Small intestine (tissue), 7 donors: ENCODE results near the gene GDAP2. TPM values are rescaled to one million over a fixed set of nuclear protein-coding genes. Genes with fewer than 3 reads are reported as not detected.
"Not testable (repeated sequence)": the region's sequence is repeated elsewhere in the genome, so short reads cannot be mapped to it uniquely, and the experiment has no call there.

Experiments
- DNase-seq, 2 donors: peaks; one replicate each; pipeline versions ENCODE4 v3.0.0 to v3.0.0-alpha.2; 2013
- FAIRE-seq: peaks from 2 replicates; lab custom pipeline; 2012; peaks lifted over from hg19 to GRCh38; lab: Jason Lieb, UNC
- H3K27ac ChIP-seq, 3 donors: one replicate each; pipeline ENCODE4 v1.5.1; 2013; ENCODE audit warnings: low read length in 2 of 3, mild to moderate bottlenecking in 2 of 3, control low read depth in 1 of 3, inconsistent platforms in 1 of 3, low read depth in 1 of 3, moderate library complexity in 1 of 3
- H3K27me3 ChIP-seq, 3 donors: one replicate each; pipeline ENCODE4 v1.6.1; 2013; ENCODE audit warnings: low read length in 3 of 3, inconsistent platforms in 1 of 3; ENCODE audit not compliant: control insufficient read depth in 3 of 3, insufficient read depth in 3 of 3
- H3K36me3 ChIP-seq, 3 donors: one replicate each; pipeline ENCODE4 v1.6.1; 2013; ENCODE audit warnings: low read length in 3 of 3, inconsistent platforms in 1 of 3, low read depth in 1 of 3, mild to moderate bottlenecking in 1 of 3, moderate library complexity in 1 of 3; ENCODE audit not compliant: control insufficient read depth in 3 of 3, insufficient read depth in 2 of 3
- H3K4me1 ChIP-seq, 3 donors: one replicate each; pipeline ENCODE4 v1.6.1; 2013; ENCODE audit warnings: low read length in 2 of 3, inconsistent platforms in 1 of 3, low read depth in 1 of 3, mild to moderate bottlenecking in 1 of 3, moderate library complexity in 1 of 3; ENCODE audit not compliant: control insufficient read depth in 3 of 3, insufficient read depth in 2 of 3
- H3K4me3 ChIP-seq, 3 donors: one replicate each; pipeline ENCODE4 v1.5.1; 2013; ENCODE audit warnings: low read length in 3 of 3, control low read depth in 1 of 3, inconsistent platforms in 1 of 3, low read depth in 1 of 3, mild to moderate bottlenecking in 1 of 3, moderate library complexity in 1 of 3
- H3K9me3 ChIP-seq, 2 donors: one replicate each; pipeline ENCODE4 v1.6.1; 2013; ENCODE audit warnings: low read depth in 1 of 2, low read length in 1 of 2; ENCODE audit not compliant: control insufficient read depth in 2 of 2, insufficient read depth in 1 of 2
- WGBS, 3 donors: extraction: QIAGEN DNeasy Blood & Tissue Kit; methylation state at CpG; one replicate each; pipeline ENCODE4 v1.1.7; 2013; 5-methylcytosine and 5-hydroxymethylcytosine counted together
- polyA plus RNA-seq, 4 donors: library from polyadenylated mRNA; stranded (reverse) in 3 of 4; unstranded in 1 of 4; fragments of 200-250 nt in 3 of 4; fragments of 120-200 nt in 1 of 4; gene quantifications; one replicate each; pipeline versions ENCODE4 v1.2.1 to v1.2.3, GENCODE V29; 2013
- donor health status: healthy with polysubstance abuse.
- donor health status: control.
- donor health status: control.
- donor health status: Bipolar disorder and iron deficiency.
- donor health status: healthy.

The GDAP2 gene
- polyA plus RNA-seq, 4 donors, result 4.6 to 16.8 (median 7.8) TPM

- FAIRE-seq, result no peak
- H3K27me3 ChIP-seq, result no peaks in the 10 kb centered on the region
- peaks cover 0 to 2% (median 1%) of the 10 kb centered on the region in 3 donors for H3K36me3 ChIP-seq
- H3K9me3 ChIP-seq, result peaks cover 0 to under 1% of the 10 kb centered on the region in 2 donors
- H3K4me1 ChIP-seq, result no peaks in the 10 kb centered on the region
- DNase-seq, result no peak
- 71 to 95% (median 89%) methylated on average over 2 of the region's 2 CpGs for WGBS, 3 donors
- H3K27ac ChIP-seq, result no peak overlapping the region
- no peak overlapping the region for H3K4me3 ChIP-seq
These were observed 68.4 kb downstream of the GDAP2 start for GRCh38 chr1:117860896-117861610.

- no peaks in the 10 kb centered on the region for H3K36me3 ChIP-seq
- DNase-seq (no peak), FAIRE-seq (no peak)
- H3K4me3 ChIP-seq, result no peak overlapping the region
- H3K9me3 ChIP-seq, result no peaks in the 10 kb centered on the region
- 95 to 96% (median 96%) methylated on average over 4 of the region's 4 CpGs for WGBS, 3 donors
- H3K4me1 ChIP-seq, result no peaks in the 10 kb centered on the region
- no peaks in the 10 kb centered on the region for H3K27me3 ChIP-seq
- H3K27ac ChIP-seq, result no peak overlapping the region
These were observed 69.5 kb downstream of the GDAP2 start for GRCh38 chr1:117859901-117860300.

GRCh38 chr1:117857418-117857817, 72.0 kb downstream of the GDAP2 start:
- no peak overlapping the region for H3K27ac ChIP-seq
- WGBS, 3 donors, result 41 to 56% (median 56%) methylated on average over 3 of the region's 3 CpGs
- H3K4me1 ChIP-seq, result no peaks in the 10 kb centered on the region
- no peaks in the 10 kb centered on the region for H3K9me3 ChIP-seq
- H3K36me3 ChIP-seq, result no peaks in the 10 kb centered on the region
- DNase-seq (peak; percentile 22 to 37), FAIRE-seq (no peak)
- H3K4me3 ChIP-seq, result no peak overlapping the region
- H3K27me3 ChIP-seq, result no peaks in the 10 kb centered on the region

GRCh38 chr1:117852853-117853553, 76.4 kb downstream of the GDAP2 start:
- Histone ChIP-seq H3K4me3 (no peak overlapping the region), H3K9me3 (no peaks in the 10 kb centered on the region), H3K4me1 (no peaks in the 10 kb centered on the region), H3K27ac (no peak overlapping the region), H3K27me3 (no peaks in the 10 kb centered on the region), H3K36me3 (no peaks in the 10 kb centered on the region)
- WGBS, 3 donors, result 75 to 96% (median 85%) methylated on average over 1 of the region's 1 CpG
- FAIRE-seq (no peak), DNase-seq (no peak)

- WGBS, 3 donors, result 25 to 61% (median 42%) methylated on average over 2 of the region's 2 CpGs
- H3K36me3 ChIP-seq, result no peaks in the 10 kb centered on the region
- no peaks in the 10 kb centered on the region for H3K4me1 ChIP-seq
- H3K4me3 ChIP-seq, result no peak overlapping the region
- no peaks in the 10 kb centered on the region for H3K27me3 ChIP-seq
- DNase-seq (peak in 1 of 2 donors; percentile 14), FAIRE-seq (no peak)
- H3K9me3 ChIP-seq, result no peaks in the 10 kb centered on the region
- no peak overlapping the region for H3K27ac ChIP-seq
These were observed 77.7 kb downstream of the GDAP2 start for GRCh38 chr1:117851687-117852086.

DNA sequence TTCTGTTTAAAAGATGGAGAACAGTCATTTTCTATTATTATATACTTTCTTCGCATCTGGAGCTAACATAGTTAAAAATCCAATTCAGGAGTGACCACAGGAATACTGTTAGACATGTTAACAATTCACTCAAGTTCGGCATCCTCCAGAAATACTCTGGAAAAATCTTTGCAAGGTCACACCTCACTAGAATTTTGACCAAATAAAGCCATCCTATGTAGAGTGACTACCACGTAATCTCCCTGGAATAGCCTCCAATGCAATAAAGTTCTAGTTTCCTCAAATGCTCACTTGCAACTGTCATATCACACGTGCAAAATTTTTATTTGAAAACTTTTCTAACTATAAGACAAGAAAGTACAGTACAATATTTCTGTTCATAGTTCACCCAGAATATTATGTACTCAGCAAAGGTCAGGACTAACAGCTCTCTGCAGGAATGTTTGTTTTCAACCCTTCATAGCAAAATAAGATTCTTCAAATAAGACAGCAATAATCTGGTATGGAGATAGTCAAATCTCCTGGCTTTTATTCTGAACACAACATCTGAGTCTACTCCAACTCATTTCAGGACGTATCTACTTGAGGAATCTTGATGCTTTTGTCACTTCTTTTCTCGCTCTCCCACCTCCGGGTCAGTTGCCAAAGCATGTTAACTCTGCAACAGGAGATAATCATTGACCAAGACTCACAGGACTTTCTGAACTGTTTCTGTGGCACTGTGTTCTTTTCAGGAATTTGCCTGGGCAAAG, 82.6 kb downstream of the GDAP2 start:
- peaks cover 0 to 5% of the 10 kb centered on the region in 2 donors for H3K9me3 ChIP-seq
- H3K36me3 ChIP-seq, result no peaks in the 10 kb centered on the region
- DNase-seq (peak in 1 of 2 donors; percentile 6), FAIRE-seq (no peak)
- no peaks in the 10 kb centered on the region for H3K27me3 ChIP-seq
- no peaks in the 10 kb centered on the region for H3K4me1 ChIP-seq
- H3K27ac ChIP-seq, result no peak overlapping the region
- H3K4me3 ChIP-seq, result no peak overlapping the region
- 77 to 86% (median 84%) methylated on average over 7 of the region's 7 CpGs for WGBS, 3 donors

DNA sequence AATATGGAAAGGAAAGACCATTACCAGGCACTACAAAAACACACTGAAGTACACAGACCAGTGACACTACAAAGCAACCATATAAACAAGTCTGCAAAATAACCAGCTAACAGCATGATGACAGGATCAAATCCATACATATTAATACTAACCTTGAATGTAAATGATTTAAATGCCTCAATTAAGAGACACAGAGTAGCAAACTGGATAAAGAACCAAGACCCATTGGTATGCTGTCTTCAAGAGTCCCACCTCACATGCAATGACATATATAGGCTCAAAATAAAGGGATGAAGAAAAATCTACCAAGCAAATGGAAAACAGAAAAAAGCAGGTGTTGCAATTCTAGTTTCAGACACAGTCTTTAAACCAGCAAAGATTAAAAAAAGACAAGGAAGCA, 84.9 kb downstream of the GDAP2 start:
- not testable (repeated sequence) for H3K4me3 ChIP-seq, H3K27me3 ChIP-seq, H3K36me3 ChIP-seq, FAIRE-seq, H3K9me3 ChIP-seq, H3K4me1 ChIP-seq, H3K27ac ChIP-seq, DNase-seq

GRCh38 chr1:117843791-117844190, 85.6 kb downstream of the GDAP2 start:
- H3K27ac ChIP-seq, result no peak overlapping the region
- H3K9me3 ChIP-seq, result peaks cover 0 to 5% of the 10 kb centered on the region in 2 donors
- H3K27me3 ChIP-seq, result no peaks in the 10 kb centered on the region
- DNase-seq (no peak), FAIRE-seq (no peak)
- no peaks in the 10 kb centered on the region for H3K36me3 ChIP-seq
- no peak overlapping the region for H3K4me3 ChIP-seq
- H3K4me1 ChIP-seq, result no peaks in the 10 kb centered on the region
- WGBS, 3 donors, result 91 to 96% (median 94%) methylated on average over 1 of the region's 1 CpG
